Head of caudate nucleus (tissue), 42 donors: ENCODE results near the gene GLTP.
"Not testable (repeated sequence)": the region's sequence is repeated elsewhere in the genome, so short reads cannot be mapped to it uniquely, and the experiment has no call there.

ENCODE experiments used
- DNase-seq, 42 donors: peaks; one replicate each; pipeline versions ENCODE4 v3.0.0 to v3.0.0-alpha.2; 2020 to 2021; ENCODE audit warnings: mixed read lengths in 7 of 42
- intact Hi-C: fragments of 100-400 bp; cut with DNase I; formaldehyde crosslinking; loops from one replicate; pipeline ENCODE4 v1.15.0; 2022

The GLTP gene

GRCh38 chr12:109910254-109910968, 30.1 kb upstream of the GLTP start:
- no peak for DNase-seq
- intact Hi-C loops = no loop called here

GRCh38 chr12:109905301-109905700, 25.0 kb upstream of the GLTP start:
- DNase-seq = no peak
- intact Hi-C loops = no loop called here

GRCh38 chr12:109902891-109903418, 22.6 kb upstream of the GLTP start:
- intact Hi-C loops = no loop called here
- DNase-seq = no peak

GRCh38 chr12:109900752-109901580, 20.6 kb upstream of the GLTP start:
- peak in 1 of 42 donors; percentile 6 for DNase-seq
- intact Hi-C loops = no loop called here

- DNase-seq = peak; percentile 82 to 95 (median 90)
- intact Hi-C loops = no loop called here
These were observed 19.7 kb upstream of the GLTP start, which contains the start of gene TCHP for GRCh38 chr12:109899783-109900751. TSS of gene TCHP (plus strand) at chr12:109900274. CDS start at chr12:109903027, 2,753 bp downstream.

- DNase-seq, intact Hi-C loops: not testable (repeated sequence)
These were observed 19.0 kb upstream of the GLTP start for GRCh38 chr12:109899345-109899744.

GRCh38 chr12:109897029-109897428, 16.7 kb upstream of the GLTP start:
- no peak for DNase-seq
- intact Hi-C loops = no loop called here

GRCh38 chr12:109896188-109896587, 15.8 kb upstream of the GLTP start:
- no peak for DNase-seq
- intact Hi-C loops = no loop called here

GRCh38 chr12:109894939-109895338, 14.6 kb upstream of the GLTP start:
- intact Hi-C loops = no loop called here
- no peak for DNase-seq

GRCh38 chr12:109893261-109893995, 13.1 kb upstream of the GLTP start:
- intact Hi-C loops = no loop called here

GRCh38 chr12:109892748-109893147, 12.4 kb upstream of the GLTP start:
- no peak for DNase-seq
- intact Hi-C loops = no loop called here

More at GRCh38 chr12:109893261-109893995, 13.1 kb upstream of the GLTP start:
- DNase-seq = no peak

- intact Hi-C loops = no loop called here
- DNase-seq = no peak
These were observed 11.9 kb upstream of the GLTP start for GRCh38 chr12:109892165-109892715.

GRCh38 chr12:109891731-109892130, 11.4 kb upstream of the GLTP start:
- DNase-seq, intact Hi-C loops: not testable (repeated sequence)

- no peak for DNase-seq
- intact Hi-C loops = no loop called here
These were observed 10.4 kb upstream of the GLTP start for GRCh38 chr12:109890620-109891170.

- DNase-seq = no peak
- intact Hi-C loops = no loop called here
These were observed 8.1 kb upstream of the GLTP start for GRCh38 chr12:109888179-109889020.

GRCh38 chr12:109885616-109886015, 5.3 kb upstream of the GLTP start:
- DNase-seq = no peak
- intact Hi-C loops = no loop called here

- intact Hi-C loops = loop anchor here (2.0 to 5.0 kb wide), 2 partner anchors 35 to 76 kb away; no protein-coding TSS in a partner anchor
These were observed 3.1 kb upstream of the GLTP start for GRCh38 chr12:109883461-109883860.

More at GRCh38 chr12:109883461-109883860, 3.1 kb upstream of the GLTP start:
- DNase-seq = no peak
